Midbrain (tissue), 1 donor: ENCODE results near the gene TGFBR2.

Source experiments
- DNase-seq: peaks from one replicate; lab custom pipeline; 2025; lab: John Stamatoyannopoulos, UW

The TGFBR2 gene

GRCh38 chr3:30637310-30638219 is 31.2 kb downstream of the TGFBR2 start:
- DNase-seq = no peak

GRCh38 chr3:30638685-30639412 is 32.4 kb downstream of the TGFBR2 start:
- DNase-seq = no peak

DNA sequence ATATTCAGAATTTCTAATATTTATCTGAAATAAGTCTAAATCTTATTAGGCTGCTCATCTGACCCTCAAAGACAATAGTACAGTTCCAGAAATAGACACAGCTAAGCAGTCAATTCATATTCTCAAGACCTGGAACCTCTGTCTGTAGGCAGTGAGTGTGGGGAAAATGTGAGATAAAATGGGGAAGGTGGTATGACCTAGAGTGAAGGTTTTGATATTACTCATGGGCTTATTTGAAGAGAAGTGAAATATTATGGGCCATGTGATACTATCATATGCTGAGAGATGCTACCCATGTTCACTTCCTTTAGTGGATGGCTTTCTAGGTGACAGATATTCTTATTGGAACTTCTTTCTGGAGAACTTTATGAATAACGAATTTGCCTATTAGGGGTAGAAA is 33.5 kb downstream of the TGFBR2 start:
- no peak for DNase-seq

DNA sequence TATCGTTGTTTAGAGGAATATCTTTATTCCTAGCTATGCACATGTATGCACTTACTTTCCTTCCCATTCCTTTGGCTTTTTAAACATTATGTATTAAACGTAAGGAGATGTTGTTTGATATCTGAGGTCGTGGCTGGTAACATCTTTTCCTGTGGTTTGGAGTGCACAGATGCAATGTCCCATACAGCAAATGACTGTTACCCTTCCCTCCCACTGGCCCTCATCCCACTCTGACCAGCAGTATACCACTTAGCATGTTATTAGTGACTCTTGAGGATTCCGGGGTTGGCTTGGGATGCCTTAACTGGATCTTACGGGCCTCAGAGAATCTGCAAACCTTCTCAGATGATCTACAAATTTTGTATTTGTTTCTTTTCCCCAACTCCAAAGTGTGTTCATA is 34.5 kb downstream of the TGFBR2 start:
- no peak for DNase-seq

- no peak for DNase-seq
These were observed 35.2 kb downstream of the TGFBR2 start for GRCh38 chr3:30641416-30642251.

- DNase-seq = no peak
These were observed 36.5 kb downstream of the TGFBR2 start for GRCh38 chr3:30642849-30643361.

- DNase-seq = no peak
These were observed 37.5 kb downstream of the TGFBR2 start for GRCh38 chr3:30643763-30644462.

- no peak for DNase-seq
These were observed 38.2 kb downstream of the TGFBR2 start for GRCh38 chr3:30644615-30645014.

- no peak for DNase-seq
These were observed 38.7 kb downstream of the TGFBR2 start for GRCh38 chr3:30645077-30645476.

DNA sequence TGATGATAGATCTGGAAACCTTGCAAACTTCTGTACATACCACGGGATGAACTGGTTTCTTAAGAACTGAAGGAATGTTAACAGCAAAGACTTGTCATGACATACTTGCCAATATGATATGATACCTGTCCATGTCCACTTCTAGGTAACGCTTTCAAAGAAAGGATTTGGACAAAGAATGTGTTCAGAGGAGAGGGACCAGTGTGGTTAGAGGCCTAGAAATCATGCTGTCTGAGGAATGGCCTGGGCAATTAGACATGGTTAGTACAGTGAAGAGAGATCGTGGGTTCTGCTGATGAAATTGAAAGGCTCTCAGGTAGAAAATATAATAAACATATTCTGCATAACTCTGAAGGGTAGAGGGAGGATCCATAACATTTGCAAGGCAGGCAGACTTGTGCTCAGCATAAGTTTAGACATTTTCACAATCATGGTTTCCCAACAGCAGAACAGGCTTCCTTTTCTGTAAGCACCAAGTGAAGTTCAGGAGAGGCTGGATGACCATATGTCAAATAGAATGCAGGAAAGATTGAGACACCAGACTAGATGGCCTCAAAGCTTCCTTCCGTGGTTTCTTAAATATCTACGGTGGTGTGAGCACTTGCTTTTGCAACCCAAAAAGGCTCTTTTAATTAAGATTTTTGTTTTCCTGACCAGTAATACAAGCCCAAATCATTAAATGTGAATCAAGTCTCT is 39.9 kb downstream of the TGFBR2 start:
- DNase-seq = no peak

DNA sequence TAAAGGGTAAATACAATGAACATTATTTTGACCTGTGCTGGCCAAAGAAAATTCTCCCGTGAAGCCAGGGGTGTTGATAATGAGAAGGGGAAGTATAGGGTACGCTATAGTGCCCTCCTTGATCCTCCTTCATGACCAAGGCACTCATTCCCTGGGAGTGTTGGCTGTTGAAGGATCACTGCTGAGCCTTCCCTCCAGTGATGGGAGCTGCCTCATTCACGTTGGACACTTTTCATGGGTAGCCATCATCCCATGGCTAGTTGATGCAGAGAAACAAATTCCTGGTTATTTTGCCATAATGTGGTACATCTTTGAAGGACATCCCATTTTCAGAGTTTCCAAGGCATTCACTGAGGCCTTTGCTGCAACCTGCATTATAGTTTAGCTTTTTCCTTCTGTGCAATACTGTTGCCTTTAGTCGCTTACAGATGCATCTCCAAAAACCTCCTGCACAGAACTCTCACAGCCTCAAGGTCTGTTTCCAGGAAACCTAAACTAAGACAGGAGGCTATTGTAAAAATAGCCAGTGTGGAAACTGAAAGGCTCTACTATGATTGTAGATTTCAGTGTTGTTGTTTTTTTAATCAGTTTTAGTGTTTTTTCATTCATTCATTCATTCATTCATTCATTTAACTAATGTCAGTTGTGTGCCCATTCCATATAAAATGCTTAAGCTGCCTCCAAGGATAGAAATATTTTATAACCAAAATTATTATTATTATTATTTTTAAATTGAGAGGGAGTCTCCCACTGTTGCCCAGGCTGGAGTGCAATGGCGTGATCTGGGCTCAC is 40.8 kb downstream of the TGFBR2 start:
- no peak for DNase-seq

- DNase-seq = no peak
These were observed 42.4 kb downstream of the TGFBR2 start for GRCh38 chr3:30648670-30649357.

DNA sequence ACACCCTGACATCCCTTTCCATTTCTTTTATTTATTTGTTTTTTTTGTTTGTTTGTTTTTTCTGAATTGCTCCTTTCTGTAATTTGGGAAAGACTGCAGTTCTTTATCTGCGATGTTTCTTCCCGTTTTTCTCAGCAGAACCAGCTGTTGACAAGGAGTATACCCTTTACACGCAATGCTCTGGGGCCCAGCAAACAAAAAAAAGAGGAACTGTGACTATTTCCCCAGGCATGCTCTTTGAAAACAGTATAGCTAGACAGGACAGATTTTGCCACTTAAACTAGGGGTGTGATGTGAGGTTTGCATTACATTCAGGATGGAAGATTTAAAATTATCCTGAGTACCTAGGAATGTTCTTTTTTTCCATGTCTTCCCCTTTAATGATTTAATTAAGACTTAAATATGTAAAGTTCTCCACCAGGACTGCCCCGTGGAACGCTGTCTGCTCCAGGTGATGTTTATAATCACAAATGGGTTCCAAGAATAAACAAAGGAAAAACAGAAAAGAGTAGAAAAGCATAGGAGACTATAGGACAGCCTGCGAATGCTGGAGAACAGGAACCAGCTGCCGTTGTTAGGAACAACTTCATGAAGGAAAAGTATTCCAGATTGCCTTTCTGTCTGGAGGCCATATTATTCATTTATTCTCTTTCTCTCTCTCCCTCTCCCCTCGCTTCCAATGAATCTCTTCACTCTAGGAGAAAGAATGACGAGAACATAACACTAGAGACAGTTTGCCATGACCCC is 43.3 kb downstream of the TGFBR2 start:
- no peak for DNase-seq

DNA sequence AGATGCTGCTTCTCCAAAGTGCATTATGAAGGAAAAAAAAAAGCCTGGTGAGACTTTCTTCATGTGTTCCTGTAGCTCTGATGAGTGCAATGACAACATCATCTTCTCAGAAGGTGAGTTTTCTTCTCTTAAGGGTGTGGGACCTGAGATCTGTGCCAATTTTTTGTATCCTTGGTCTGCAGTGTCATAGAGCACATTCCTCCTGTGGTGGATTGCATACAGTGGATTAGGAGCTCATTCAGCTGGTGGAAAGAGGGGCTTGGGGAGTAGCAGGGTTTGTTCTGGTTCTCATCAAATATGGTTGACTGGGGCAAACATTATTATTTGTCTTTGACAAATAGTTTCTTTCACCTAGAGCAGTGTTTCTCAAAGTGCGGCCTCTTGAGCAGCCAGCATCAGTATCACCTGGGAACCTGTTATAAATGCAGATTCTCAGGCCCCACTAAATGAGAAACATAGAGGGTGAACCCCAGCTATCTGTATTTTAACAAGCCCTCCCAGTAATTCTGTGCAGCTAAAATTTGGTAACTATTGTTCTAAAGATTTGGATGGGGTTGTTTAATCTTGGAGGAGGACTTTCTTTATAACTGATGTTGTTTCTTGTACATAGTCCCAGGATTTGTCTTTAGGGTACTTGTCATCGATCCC is 44.1 kb downstream of the TGFBR2 start:
- no peak for DNase-seq

DNA sequence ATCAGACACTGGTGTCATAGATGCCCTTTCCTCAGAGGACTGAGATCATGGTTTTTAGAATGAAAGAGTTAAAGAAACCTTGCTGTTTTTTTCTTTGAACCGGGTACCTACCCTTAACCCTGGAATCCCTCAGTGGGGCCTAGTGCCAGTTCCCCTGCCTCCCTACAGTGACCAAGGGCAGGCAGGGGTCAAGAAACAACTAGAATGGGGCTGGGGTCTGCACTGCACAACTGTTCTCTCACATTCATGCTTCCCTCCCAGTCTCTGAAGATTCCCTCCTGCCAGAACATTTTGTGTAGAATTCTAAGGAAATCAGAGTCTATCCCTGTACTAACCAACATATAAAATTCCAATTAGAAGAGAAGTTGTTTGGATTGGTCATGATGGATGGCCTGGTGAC is 47.9 kb downstream of the TGFBR2 start:
- DNase-seq = no peak

- DNase-seq = no peak
These were observed 48.9 kb downstream of the TGFBR2 start for GRCh38 chr3:30655187-30655812.

GRCh38 chr3:30656624-30657141 is 50.3 kb downstream of the TGFBR2 start:
- no peak for DNase-seq
